ENCODE measurements around the gene SNTA1. TPM values are rescaled to one million over a fixed set of nuclear protein-coding genes. Genes with fewer than 3 reads are reported as not detected.

SNTA1 gene
- total and polyA plus RNA-seq, 2 of the 13 experiments (the other 11 are each of a cell fraction or from before 2014, with no cell fraction given) = 16.4 to 18.3 TPM

DNA sequence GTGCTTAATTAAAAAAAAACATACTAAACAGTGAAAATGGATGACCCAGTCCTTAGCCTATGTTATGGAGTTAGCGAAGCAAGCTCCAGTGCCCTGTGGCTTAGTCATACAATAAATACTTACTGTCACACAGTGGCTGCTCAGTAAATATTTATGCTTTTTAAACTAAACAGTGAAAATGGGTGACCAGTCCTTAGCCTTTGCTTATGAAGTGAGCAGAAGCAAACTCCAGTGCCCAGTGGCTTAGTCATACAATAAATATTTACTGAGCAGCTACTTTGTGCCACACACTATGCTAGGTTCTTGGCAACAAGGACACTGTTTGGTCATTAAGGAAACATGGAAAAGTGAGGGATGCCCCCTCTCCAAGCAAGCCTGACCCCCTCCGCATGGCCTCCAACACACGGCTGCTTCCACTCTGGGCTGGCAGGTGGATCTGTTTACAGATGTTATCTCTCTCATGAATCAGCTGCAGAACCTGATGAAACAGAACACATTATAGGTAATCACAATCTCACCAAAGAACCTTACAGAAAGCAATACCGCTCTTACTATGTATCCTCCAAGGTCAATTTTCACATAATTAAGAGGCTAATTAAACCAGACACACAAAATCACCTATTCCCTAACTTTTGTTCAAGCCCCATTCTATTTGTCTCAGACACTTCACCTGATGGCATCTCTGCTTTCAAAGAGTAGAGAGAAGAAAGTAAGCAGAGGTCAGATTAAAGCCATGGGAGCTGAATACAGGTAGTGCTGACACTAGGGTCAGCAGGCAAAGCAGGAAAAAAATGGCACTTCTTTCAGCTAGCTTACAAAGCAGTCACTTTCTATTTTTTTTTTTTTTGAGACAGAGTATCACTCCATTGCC is 69.6 kb downstream of the SNTA1 start (continued):
- peak; percentile 49; the same call in 1 of the 2 replicates for TF ChIP-seq AKAP8 (CRISPR knock-in tag; IDR thresholded peaks at IDR 0.05)
- no peak for TF ChIP-seq NRL (CRISPR knock-in tag; IDR thresholded peaks at IDR 0.05; ENCODE audit: borderline replicate concordance)
- TF ChIP-seq ZNF17 (CRISPR knock-in tag; IDR thresholded peaks at IDR 0.05) = no peak
- TF ChIP-seq ZSCAN20 (CRISPR knock-in tag; IDR thresholded peaks at IDR 0.05; ENCODE audit: borderline replicate concordance) = no peak
- TF ChIP-seq ATF1 (CRISPR knock-in tag; IDR thresholded peaks at IDR 0.05) = peak; percentile 75
- TF ChIP-seq ZKSCAN1 (IDR thresholded peaks at IDR 0.05; ENCODE audit: low read length) = peak; percentile 59
- TF ChIP-seq YY1 (IDR thresholded peaks at IDR 0.05; ENCODE audit: insufficient read depth, insufficient replicate concordance, low read depth, low read length) = peak; percentile 44
- peak; percentile 98; the same call in 1 of the 2 replicates for TF ChIP-seq NFKBIZ (CRISPR knock-in tag; IDR thresholded peaks at IDR 0.05)
- TF ChIP-seq ZFP41 (CRISPR knock-in tag; IDR thresholded peaks at IDR 0.05; ENCODE audit: borderline replicate concordance) = no peak
- peak; percentile 80 for TF ChIP-seq MIER2 (CRISPR knock-in tag; IDR thresholded peaks at IDR 0.05)
- TF ChIP-seq ZNF143 (CRISPR knock-in tag; IDR thresholded peaks at IDR 0.05) = no peak
- TF ChIP-seq, protein P1, sequence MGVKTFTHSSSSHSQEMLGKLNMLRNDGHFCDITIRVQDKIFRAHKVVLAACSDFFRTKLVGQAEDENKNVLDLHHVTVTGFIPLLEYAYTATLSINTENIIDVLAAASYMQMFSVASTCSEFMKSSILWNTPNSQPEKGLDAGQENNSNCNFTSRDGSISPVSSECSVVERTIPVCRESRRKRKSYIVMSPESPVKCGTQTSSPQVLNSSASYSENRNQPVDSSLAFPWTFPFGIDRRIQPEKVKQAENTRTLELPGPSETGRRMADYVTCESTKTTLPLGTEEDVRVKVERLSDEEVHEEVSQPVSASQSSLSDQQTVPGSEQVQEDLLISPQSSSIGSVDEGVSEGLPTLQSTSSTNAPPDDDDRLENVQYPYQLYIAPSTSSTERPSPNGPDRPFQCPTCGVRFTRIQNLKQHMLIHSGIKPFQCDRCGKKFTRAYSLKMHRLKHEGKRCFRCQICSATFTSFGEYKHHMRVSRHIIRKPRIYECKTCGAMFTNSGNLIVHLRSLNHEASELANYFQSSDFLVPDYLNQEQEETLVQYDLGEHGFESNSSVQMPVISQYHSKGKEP (CRISPR knock-in tag; IDR thresholded peaks at IDR 0.05) = no peak
- no peak for TF ChIP-seq LCORL (IDR thresholded peaks at IDR 0.05)
- TF ChIP-seq LCORL (CRISPR knock-in tag; IDR thresholded peaks at IDR 0.05) = peak; percentile 93
- TF ChIP-seq ZNF431 (CRISPR knock-in tag; IDR thresholded peaks at IDR 0.05; ENCODE audit: borderline replicate concordance, low read depth) = peak; percentile 50; the same call in 1 of the 2 replicates
- TF ChIP-seq ZBTB20 (CRISPR knock-in tag; IDR thresholded peaks at IDR 0.05; ENCODE audit: borderline replicate concordance, low read depth) = peak; percentile 94
- peak; percentile 71 for TF ChIP-seq REPIN1 (CRISPR knock-in tag; IDR thresholded peaks at IDR 0.05; ENCODE audit: borderline replicate concordance, low read depth)
- peak; percentile 95 for TF ChIP-seq JARID2 (CRISPR knock-in tag; IDR thresholded peaks at IDR 0.05; ENCODE audit: insufficient replicate concordance)
- TF ChIP-seq, protein P2, sequence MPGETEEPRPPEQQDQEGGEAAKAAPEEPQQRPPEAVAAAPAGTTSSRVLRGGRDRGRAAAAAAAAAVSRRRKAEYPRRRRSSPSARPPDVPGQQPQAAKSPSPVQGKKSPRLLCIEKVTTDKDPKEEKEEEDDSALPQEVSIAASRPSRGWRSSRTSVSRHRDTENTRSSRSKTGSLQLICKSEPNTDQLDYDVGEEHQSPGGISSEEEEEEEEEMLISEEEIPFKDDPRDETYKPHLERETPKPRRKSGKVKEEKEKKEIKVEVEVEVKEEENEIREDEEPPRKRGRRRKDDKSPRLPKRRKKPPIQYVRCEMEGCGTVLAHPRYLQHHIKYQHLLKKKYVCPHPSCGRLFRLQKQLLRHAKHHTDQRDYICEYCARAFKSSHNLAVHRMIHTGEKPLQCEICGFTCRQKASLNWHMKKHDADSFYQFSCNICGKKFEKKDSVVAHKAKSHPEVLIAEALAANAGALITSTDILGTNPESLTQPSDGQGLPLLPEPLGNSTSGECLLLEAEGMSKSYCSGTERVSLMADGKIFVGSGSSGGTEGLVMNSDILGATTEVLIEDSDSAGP (CRISPR knock-in tag; IDR thresholded peaks at IDR 0.05; ENCODE audit: borderline replicate concordance) = peak; percentile 46; the same call in 1 of the 2 replicates
- peak; percentile 97 for TF ChIP-seq TBX2 (CRISPR knock-in tag; IDR thresholded peaks at IDR 0.05; ENCODE audit: borderline replicate concordance)
- TF ChIP-seq HES4 (CRISPR knock-in tag; IDR thresholded peaks at IDR 0.05; ENCODE audit: borderline replicate concordance) = no peak
- peak; percentile 97; the same call in 1 of the 2 replicates for TF ChIP-seq CBX5 (CRISPR knock-in tag; IDR thresholded peaks at IDR 0.05; ENCODE audit: borderline replicate concordance)
- no peak; the same call in 1 of the 2 replicates for TF ChIP-seq YEATS4 (CRISPR knock-in tag; IDR thresholded peaks at IDR 0.05; ENCODE audit: borderline replicate concordance)
- TF ChIP-seq, protein P3, sequence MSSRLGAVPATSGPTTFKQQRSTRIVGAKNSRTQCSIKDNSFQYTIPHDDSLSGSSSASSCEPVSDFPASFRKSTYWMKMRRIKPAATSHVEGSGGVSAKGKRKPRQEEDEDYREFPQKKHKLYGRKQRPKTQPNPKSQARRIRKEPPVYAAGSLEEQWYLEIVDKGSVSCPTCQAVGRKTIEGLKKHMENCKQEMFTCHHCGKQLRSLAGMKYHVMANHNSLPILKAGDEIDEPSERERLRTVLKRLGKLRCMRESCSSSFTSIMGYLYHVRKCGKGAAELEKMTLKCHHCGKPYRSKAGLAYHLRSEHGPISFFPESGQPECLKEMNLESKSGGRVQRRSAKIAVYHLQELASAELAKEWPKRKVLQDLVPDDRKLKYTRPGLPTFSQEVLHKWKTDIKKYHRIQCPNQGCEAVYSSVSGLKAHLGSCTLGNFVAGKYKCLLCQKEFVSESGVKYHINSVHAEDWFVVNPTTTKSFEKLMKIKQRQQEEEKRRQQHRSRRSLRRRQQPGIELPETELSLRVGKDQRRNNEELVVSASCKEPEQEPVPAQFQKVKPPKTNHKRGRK (CRISPR knock-in tag; IDR thresholded peaks at IDR 0.05) = no peak
- no peak for TF ChIP-seq CENPX (CRISPR knock-in tag; IDR thresholded peaks at IDR 0.05)
